ENCODE measurements around the gene ST3GAL4. TPM values are rescaled to one million over a fixed set of nuclear protein-coding genes. Genes with fewer than 3 reads are reported as not detected.

ST3GAL4 gene
- total and polyA plus RNA-seq, 9 of the 15 experiments (the other 6 are each of a cell fraction or from before 2014, with no cell fraction given) = 0.27 to 22.9 (median 10.5) TPM

DNA sequence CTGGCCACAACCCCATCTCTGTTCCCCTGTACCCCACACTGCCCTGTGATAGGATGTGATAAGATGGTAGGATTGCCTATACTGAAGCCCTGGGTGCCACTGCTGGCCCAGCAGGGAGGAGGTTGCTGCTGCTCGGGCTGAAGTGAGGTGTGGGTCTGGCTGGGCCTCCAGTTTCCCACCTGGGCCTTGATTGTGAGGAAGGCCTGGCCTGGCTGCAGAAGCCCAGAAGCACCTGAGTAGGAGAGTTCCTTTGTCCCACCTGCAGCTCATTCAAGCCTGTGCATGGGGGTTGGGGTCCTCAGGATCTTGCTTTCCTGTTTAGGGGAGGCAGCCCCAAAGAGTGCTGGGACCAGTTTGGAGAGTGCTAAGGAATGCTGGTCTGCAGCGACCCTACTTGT is 3.3 kb downstream of the ST3GAL4 start (continued):
- TF ChIP-seq, protein P1, sequence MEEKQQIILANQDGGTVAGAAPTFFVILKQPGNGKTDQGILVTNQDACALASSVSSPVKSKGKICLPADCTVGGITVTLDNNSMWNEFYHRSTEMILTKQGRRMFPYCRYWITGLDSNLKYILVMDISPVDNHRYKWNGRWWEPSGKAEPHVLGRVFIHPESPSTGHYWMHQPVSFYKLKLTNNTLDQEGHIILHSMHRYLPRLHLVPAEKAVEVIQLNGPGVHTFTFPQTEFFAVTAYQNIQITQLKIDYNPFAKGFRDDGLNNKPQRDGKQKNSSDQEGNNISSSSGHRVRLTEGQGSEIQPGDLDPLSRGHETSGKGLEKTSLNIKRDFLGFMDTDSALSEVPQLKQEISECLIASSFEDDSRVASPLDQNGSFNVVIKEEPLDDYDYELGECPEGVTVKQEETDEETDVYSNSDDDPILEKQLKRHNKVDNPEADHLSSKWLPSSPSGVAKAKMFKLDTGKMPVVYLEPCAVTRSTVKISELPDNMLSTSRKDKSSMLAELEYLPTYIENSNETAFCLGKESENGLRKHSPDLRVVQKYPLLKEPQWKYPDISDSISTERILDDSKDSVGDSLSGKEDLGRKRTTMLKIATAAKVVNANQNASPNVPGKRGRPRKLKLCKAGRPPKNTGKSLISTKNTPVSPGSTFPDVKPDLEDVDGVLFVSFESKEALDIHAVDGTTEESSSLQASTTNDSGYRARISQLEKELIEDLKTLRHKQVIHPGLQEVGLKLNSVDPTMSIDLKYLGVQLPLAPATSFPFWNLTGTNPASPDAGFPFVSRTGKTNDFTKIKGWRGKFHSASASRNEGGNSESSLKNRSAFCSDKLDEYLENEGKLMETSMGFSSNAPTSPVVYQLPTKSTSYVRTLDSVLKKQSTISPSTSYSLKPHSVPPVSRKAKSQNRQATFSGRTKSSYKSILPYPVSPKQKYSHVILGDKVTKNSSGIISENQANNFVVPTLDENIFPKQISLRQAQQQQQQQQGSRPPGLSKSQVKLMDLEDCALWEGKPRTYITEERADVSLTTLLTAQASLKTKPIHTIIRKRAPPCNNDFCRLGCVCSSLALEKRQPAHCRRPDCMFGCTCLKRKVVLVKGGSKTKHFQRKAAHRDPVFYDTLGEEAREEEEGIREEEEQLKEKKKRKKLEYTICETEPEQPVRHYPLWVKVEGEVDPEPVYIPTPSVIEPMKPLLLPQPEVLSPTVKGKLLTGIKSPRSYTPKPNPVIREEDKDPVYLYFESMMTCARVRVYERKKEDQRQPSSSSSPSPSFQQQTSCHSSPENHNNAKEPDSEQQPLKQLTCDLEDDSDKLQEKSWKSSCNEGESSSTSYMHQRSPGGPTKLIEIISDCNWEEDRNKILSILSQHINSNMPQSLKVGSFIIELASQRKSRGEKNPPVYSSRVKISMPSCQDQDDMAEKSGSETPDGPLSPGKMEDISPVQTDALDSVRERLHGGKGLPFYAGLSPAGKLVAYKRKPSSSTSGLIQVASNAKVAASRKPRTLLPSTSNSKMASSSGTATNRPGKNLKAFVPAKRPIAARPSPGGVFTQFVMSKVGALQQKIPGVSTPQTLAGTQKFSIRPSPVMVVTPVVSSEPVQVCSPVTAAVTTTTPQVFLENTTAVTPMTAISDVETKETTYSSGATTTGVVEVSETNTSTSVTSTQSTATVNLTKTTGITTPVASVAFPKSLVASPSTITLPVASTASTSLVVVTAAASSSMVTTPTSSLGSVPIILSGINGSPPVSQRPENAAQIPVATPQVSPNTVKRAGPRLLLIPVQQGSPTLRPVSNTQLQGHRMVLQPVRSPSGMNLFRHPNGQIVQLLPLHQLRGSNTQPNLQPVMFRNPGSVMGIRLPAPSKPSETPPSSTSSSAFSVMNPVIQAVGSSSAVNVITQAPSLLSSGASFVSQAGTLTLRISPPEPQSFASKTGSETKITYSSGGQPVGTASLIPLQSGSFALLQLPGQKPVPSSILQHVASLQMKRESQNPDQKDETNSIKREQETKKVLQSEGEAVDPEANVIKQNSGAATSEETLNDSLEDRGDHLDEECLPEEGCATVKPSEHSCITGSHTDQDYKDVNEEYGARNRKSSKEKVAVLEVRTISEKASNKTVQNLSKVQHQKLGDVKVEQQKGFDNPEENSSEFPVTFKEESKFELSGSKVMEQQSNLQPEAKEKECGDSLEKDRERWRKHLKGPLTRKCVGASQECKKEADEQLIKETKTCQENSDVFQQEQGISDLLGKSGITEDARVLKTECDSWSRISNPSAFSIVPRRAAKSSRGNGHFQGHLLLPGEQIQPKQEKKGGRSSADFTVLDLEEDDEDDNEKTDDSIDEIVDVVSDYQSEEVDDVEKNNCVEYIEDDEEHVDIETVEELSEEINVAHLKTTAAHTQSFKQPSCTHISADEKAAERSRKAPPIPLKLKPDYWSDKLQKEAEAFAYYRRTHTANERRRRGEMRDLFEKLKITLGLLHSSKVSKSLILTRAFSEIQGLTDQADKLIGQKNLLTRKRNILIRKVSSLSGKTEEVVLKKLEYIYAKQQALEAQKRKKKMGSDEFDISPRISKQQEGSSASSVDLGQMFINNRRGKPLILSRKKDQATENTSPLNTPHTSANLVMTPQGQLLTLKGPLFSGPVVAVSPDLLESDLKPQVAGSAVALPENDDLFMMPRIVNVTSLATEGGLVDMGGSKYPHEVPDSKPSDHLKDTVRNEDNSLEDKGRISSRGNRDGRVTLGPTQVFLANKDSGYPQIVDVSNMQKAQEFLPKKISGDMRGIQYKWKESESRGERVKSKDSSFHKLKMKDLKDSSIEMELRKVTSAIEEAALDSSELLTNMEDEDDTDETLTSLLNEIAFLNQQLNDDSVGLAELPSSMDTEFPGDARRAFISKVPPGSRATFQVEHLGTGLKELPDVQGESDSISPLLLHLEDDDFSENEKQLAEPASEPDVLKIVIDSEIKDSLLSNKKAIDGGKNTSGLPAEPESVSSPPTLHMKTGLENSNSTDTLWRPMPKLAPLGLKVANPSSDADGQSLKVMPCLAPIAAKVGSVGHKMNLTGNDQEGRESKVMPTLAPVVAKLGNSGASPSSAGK (IDR thresholded peaks at IDR 0.05) = no peak
- TF ChIP-seq ZNF408 (CRISPR knock-in tag; IDR thresholded peaks at IDR 0.05; ENCODE audit: low read depth) = no peak

Data from K562 (cell line).